ENCODE measurements around the gene ARHGAP6.

- TF ChIP-seq CTCF (IDR thresholded peaks at IDR 0.05), result no peak
- no peak for TF ChIP-seq POLR2A (IDR thresholded peaks at IDR 0.05)
Measured at GRCh38 chrX:11632732-11633131, 33.0 kb downstream of the ARHGAP6 start.

All from uterus (tissue), 2 donors.